GM21367 (cell line): ENCODE results near the gene KDM2A.
"Not testable (repeated sequence)": the region's sequence is repeated elsewhere in the genome, so short reads cannot be mapped to it uniquely, and the experiment has no call there.

Source experiments
- ATAC-seq: cut with Tn5 transposase; IDR thresholded peaks from one replicate; pipeline ENCODE4 v1.9.1; 2021; ENCODE audit not compliant: unreplicated experiment

Gene KDM2A

GRCh38 chr11:67256477-67257135, 137.5 kb downstream of the KDM2A start:
- no peak for ATAC-seq

- no peak for ATAC-seq
Measured at GRCh38 chr11:67260406-67260805, 141.3 kb downstream of the KDM2A start.

- ATAC-seq: not testable (repeated sequence)
Measured at GRCh38 chr11:67260885-67261639, 142.0 kb downstream of the KDM2A start.

DNA sequence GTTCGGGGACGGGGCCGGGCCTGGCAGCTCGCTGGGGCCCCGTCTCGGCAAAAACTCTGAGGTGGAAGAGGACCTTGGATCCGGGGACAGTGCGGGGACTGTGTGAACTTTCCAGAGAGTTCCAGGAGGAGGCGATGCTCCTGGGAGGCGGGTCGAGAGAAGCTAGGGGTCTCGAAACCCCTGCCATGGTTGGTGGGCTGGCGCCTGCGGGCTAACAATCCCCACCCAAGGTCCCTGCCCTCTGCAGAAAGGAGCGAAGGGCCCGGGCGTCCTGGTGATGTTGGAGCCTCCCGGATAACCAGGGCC, 142.5 kb downstream of the KDM2A start:
- no peak for ATAC-seq

DNA sequence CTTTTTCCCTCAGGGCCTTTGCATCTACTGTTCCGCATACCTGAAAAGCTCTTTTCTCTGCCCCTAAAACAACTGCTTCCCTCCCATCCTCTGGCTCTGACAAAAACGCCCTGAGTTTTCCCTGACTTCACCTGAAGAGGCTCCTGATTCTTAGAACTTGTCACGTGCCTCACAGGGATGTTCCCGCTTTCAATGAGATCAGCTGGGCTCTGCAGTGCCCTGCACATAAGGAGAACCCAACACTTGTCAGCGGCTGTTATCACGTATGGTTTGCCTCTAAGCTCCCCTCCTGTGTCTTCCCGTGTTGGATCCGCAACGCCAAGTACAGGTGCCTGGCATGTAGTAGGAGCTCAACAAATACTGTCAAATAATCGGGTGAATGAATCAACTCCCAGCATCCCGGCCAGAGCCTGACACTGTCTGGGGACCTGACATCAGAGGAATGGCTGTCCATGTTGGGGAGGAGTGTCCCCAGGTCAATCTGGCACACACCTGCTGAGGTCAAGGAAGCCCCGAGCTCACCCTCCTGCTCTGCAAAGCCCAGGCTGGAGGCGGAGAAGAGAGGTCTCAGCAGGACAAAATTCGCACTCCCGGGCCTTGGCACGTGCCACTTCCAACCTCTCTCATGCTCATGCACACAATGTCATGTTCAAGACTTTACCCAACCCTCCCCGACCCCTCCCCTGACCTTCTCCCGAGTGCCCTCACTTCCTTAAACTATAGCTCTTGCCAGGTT, 143.1 kb downstream of the KDM2A start:
- no peak for ATAC-seq

DNA sequence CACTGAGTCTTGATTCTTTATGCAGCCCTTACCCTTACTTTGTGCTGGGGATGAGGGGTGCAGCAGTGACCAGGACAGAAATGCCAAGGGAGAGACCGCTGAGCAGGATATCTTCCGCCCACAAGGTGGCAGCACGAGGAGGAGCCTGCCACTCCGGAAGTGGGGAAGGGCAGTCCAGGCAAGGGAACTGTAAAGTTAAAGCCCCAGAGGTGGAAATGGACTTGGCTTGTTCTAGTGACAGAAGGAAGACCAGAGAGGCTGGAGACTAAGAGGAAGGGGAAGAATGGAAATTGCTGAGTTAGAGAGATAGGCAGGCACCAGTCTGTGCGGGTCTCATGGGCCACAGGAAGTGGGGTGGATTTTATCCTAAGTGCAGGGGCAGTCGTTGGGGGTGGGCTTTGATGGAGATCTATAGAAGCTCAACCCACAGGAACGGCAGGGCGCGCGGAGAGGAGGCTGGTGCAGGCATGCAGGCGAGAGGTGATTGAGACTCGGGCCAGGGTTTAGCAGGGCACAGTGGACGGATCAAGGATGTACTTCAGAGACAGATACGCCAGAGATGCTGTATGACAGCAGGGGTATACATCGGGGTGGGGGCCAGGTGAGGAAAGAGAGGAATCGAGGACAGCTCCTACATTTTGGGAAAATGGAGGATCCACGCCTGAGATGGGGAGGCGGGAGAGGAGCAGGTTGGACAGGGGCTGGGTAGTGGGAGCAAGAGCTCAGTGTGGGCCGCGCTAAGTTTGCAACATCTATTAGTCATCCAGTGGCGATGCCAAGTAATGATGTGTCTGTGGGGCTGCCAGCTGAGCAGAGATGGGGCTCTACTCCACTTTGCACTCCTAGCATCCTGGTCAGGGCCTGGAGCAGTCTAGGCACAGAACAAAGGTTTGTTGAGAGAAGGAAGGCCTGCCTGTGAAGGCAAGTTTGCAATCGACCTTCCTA, 143.9 kb downstream of the KDM2A start:
- ATAC-seq: no peak

DNA sequence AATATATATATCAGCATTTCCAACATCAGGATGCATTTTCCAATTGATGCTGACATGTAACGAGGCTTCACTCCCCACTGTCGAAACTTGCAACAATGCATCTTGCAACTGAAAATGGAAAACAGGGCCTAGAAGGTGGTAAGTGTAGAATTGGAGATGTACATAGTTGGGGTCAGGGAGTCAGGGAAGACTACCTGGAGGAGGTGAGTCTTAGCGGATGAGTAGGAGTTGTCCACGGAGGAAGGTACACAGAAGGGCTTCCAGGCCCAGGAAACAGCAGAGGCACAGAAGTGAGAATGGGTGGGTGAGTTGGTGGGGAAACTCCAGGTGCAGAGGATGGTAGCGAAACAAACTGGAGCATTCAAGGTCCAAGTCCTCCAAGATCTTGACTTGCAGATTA, 145.2 kb downstream of the KDM2A start:
- ATAC-seq: no peak

DNA sequence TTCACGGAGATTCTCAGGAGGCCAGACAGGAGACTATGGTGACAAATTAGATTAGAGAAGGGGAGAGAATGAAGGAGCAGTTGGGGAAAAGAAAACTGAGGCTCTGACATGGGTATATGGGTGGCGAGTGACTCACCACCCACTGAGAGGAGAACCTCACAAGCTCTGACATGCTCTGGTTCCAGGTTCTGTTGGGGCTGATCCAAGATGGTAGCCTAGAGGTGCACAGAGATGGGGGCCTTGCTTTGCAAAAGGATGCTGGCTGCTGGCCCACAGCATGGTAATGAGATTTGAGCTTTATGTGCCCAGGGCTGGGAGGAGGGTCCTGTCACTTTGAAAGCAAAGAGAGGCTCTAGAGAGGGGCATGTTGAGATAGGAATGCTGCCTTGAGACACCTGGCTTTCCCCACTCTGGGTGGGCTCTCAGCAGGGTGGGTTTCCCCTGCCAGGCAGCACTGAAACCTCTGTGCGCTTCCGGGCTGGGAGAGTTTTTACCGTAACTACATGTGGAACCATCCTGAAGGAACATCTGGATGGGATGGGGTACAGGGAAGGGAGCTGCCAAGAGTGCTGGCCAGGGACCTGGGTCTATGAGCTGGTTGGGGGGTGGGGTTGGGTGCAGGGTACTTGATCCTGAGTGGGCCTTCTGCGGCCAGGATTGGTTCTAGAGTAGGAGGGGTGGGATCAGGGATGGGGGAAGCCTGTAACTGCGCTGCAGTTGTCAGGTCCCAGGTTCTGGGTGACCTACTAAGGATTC, 146.0 kb downstream of the KDM2A start:
- no peak for ATAC-seq

GRCh38 chr11:67265633-67266448, 146.8 kb downstream of the KDM2A start:
- no peak for ATAC-seq

- no peak for ATAC-seq
Measured at GRCh38 chr11:67266449-67267187, 147.6 kb downstream of the KDM2A start, which contains the start of gene GRK2. GRK2 (plus strand) TSS chr11:67266473; CDS start chr11:67266700, 227 bp downstream.

DNA sequence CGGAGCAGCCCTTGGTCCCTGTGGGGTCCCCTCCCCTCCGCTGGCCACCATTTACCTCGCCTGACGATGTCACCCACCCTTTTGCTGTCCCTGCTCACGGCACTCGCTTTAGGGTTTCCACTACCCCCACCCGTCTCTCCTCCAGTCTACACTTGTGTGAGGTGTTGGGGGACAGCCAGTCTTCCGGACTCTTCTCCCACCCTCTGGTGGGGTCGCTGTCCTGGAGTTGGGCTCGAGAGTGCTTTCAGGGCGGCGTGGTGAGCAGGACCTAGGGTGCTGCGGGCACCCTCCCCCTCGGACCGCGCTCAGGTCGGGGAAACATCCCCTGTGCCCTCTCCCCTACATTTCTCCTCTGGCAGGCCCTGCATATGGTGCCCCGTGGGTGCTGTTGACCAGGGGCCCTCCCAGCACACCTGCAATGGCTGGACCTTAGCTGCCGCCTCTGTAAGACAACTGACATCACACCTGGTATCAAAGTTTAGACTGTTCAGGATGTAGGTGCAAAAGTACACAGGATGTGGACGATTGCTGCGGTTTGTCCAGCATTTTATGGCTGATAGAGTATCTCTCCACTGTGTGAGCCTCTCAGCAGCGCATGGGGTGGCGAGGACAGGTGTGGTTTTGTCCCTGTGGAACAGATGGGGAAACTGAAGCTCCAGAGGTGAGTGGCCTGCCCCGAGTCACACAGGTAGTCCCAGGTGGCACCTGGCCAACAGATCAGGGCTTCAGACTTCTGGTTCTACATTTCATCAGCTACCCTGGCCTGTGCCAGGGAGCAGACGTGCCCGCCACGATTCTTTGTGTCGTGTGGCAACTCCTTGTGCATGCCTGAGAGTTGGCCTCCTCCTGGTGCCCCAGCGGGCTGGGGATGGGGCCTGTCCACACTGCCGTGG, 148.4 kb downstream of the KDM2A start:
- no peak for ATAC-seq

DNA sequence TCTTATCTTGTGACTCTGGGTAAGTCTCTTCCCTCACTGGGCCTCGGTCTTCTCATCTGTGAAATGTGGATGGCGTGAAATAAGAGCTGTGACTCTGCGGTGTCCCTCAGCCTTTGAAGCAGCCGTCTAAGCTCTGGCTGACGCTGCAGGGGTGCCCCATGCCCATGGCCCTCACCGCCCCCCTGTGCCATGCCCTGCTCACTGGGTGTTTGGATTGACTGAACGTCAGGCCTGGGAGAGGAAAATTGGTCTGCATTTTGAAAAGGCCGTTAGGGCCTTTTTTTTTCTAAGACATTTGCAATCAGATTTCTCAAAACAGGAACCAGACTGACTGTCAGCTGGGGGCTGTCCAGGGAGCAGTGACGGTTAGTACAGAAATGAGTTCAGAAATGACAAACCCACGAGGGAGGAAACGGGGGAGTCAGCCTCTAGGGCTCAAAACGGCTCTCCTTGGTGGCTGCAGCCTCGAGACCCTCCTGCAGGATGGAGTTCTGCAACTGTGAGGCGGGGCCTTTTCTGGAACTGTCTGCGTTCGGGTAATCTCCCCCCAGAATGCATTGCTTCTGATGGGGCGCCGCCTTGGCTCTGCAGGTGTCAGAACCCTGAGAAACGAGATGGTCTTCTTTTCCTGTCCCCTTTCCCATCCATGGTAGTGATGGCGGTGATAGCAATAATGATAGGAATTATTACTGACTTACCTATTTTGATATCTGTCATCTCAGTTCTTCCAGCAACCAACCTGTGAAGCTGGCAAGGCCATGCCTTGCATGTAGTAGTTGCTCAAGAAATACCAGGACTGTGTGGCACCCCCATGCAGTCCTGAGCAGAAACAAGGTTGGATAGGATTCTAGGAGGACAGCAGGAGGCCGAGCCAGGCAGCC, 149.3 kb downstream of the KDM2A start:
- ATAC-seq: no peak

- ATAC-seq: no peak
Measured at GRCh38 chr11:67268962-67269268, 149.9 kb downstream of the KDM2A start.

- ATAC-seq: no peak
Measured at GRCh38 chr11:67269401-67270255, 150.6 kb downstream of the KDM2A start.

DNA sequence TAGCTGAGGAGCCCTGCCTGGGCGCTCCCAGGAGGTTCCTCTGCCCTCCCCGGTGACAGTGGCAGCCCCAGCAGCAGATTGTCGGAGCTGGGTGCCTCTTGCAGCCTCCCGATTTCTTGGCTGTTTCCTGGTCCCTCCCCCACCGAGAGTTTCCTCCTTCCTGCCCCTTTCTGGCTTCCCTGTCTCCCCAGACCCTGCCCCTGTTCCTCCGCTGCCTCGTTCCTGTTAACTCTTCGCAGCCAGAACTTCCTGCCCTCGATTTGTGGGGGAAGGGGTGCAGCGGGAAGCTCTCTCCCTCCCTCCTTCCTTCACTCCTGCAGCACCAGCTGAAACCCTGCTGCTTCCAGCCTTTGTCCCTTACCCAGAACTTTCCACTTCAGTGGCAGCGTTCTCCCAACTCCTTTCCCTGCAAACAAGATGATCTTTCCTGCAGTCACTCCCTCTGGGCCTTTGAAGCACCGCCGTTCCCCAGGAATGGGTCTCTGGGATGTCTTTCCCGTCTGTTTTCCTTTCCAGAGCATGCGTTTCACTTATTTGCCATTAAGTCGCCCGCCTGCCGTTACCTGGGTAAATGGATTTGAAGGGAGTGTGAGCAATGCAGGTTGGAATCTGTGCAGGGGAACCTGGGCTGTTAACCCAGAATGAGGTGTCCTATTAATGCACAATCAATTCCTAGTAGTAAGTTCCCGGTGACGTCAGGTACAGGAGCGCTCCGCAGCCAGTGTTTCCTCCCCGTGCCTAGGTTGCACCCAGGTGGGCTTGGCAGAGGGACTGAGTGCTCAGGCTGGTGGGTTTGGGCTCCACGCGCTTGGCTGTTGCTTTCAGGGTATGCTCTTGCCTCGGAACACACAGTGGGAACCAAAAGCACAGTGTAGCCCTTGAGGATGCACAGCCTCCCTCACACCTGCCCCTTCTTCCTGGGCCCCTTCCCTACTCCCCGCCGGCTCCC, 151.5 kb downstream of the KDM2A start:
- no peak for ATAC-seq
